SKM-1 (cell line): ENCODE results near the gene SLC16A6.
"Not testable (repeated sequence)": the region's sequence is repeated elsewhere in the genome, so short reads cannot be mapped to it uniquely, and the experiment has no call there.

ENCODE experiments used
- DNase-seq: peaks from one replicate; lab custom pipeline; 2025; ENCODE audit not compliant: unreplicated experiment; lab: John Stamatoyannopoulos, UW

The SLC16A6 gene

GRCh38 chr17:68225055-68225454, 65.9 kb downstream of the SLC16A6 start:
- DNase-seq, result not testable (repeated sequence)

- DNase-seq, result no peak
Measured at GRCh38 chr17:68222606-68223005, 68.3 kb downstream of the SLC16A6 start.

- DNase-seq, result no peak
Measured at GRCh38 chr17:68221786-68222185, 69.1 kb downstream of the SLC16A6 start.

DNA sequence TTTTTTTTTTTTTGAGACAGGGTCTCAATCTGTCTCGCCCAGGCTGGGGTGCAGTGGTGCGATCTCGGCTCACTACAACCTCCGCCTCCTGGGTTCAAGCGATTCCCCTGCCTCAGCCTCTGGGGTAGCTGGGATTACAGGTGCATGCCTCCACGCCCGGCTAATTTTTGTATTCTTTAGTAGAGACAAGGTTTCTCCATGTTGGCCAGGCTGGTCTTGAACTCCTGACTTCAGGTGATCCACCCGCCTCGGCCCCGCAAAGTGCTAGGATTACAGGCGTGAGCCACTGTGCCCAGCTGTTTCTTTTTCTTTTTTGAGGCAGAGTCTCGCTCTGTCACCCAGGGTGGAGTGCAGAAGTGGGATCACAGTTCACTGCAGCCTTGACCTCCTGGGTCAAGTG, 70.1 kb downstream of the SLC16A6 start:
- not testable (repeated sequence) for DNase-seq

DNA sequence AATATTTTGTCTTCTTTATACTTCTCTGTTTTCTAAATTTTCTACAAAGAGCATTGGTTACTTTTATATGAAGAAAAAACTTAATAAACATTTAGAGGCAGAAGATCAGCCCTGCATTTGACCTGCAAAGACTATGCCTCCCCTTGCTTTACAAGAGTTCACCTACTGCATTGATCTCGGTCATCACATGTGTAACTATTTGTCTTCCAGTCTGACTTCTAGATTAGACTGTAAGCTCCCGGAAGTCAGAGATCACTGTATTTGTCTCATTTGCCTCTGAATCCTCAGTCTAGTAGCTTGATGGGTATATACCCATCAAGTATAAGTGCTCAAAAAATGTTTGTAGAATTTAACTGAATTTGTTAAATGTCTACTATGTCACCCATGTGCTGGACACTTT, 70.7 kb downstream of the SLC16A6 start:
- not testable (repeated sequence) for DNase-seq

DNA sequence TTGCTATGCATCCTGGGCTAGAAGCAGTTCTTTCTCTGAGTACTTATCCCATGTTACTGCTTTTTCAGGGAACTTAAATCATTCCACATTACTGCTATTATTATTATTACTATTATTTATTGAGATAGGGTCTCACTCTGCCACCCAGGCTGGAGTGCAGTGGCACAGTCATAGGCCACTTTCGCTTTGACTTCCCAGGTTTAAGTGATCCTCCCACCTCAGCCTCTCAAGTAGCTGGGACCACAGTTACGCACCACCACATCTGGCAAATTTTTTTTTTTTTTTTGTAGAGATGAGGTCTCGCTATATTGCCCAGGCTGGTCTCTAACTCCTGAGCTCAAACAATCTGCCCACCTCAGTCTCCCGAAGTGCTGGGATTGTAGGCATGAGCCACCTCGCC, 71.5 kb downstream of the SLC16A6 start:
- DNase-seq, result not testable (repeated sequence)
